ENCODE measurements around the gene DCAF11.

Gene DCAF11

GRCh38 chr14:24123424-24124417 is 9.1 kb downstream of the DCAF11 start:
- TF ChIP-seq, protein P1, sequence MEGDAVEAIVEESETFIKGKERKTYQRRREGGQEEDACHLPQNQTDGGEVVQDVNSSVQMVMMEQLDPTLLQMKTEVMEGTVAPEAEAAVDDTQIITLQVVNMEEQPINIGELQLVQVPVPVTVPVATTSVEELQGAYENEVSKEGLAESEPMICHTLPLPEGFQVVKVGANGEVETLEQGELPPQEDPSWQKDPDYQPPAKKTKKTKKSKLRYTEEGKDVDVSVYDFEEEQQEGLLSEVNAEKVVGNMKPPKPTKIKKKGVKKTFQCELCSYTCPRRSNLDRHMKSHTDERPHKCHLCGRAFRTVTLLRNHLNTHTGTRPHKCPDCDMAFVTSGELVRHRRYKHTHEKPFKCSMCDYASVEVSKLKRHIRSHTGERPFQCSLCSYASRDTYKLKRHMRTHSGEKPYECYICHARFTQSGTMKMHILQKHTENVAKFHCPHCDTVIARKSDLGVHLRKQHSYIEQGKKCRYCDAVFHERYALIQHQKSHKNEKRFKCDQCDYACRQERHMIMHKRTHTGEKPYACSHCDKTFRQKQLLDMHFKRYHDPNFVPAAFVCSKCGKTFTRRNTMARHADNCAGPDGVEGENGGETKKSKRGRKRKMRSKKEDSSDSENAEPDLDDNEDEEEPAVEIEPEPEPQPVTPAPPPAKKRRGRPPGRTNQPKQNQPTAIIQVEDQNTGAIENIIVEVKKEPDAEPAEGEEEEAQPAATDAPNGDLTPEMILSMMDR (conservative IDR thresholded peaks at IDR 0.05; ENCODE audit: low read depth, low read length) = no peak
- no peak overlapping the region for H3K4me3 ChIP-seq (ENCODE audit: low read length)
- no peak for DNase-seq (ENCODE audit: low read depth)

DNA sequence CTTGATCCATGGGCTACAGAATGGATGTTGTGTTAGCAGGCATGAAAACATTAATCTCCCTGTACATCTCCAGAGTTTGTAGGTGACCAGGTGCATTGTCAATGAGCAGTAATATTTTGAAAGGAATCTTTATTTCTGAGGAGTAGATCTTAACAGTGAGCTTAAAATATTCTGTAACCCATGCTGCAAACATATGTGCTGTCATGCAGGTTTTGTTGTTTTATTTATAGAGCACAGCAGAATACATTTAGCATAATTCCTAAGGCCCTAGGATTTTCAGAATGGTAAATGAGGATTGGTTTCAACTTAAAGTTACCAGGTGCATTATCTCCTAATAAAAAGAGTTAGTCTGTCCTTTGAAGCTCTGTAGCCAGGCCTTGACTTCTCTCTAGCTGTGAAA is 12.4 kb downstream of the DCAF11 start:
- no peak for DNase-seq (ENCODE audit: low read depth)
- no peak overlapping the region for H3K4me3 ChIP-seq (ENCODE audit: low read length)
- TF ChIP-seq, protein P1 (conservative IDR thresholded peaks at IDR 0.05; ENCODE audit: low read depth, low read length) = no peak

DNA sequence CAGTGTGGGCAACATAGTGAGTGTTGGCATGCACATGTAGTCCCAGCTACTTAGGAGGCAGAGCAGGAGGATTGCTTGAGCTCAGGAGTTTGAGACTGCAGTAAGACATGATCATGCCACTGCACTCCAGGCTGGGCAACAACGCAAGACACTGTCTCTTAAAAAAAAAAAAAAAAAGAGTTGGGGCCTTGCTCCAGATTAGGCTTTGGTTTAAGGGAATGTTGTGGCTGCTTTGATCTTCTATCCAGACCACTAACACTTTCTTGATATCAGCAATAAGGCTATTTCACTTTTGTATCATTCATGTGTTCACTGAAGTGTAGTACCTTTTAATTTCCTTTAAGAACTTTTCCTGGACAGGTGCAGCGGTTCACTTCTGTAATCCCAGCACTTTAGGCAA is 13.1 kb downstream of the DCAF11 start:
- TF ChIP-seq, protein P1 (conservative IDR thresholded peaks at IDR 0.05; ENCODE audit: low read depth, low read length) = no peak
- no peak overlapping the region for H3K4me3 ChIP-seq (ENCODE audit: low read length)
- DNase-seq (ENCODE audit: low read depth) = no peak

- no peak overlapping the region for H3K4me3 ChIP-seq (ENCODE audit: low read length)
- no peak for DNase-seq (ENCODE audit: low read depth)
- TF ChIP-seq, protein P1 (conservative IDR thresholded peaks at IDR 0.05; ENCODE audit: low read depth, low read length) = no peak
Measured at GRCh38 chr14:24129410-24129998, 14.9 kb downstream of the DCAF11 start.

DNA sequence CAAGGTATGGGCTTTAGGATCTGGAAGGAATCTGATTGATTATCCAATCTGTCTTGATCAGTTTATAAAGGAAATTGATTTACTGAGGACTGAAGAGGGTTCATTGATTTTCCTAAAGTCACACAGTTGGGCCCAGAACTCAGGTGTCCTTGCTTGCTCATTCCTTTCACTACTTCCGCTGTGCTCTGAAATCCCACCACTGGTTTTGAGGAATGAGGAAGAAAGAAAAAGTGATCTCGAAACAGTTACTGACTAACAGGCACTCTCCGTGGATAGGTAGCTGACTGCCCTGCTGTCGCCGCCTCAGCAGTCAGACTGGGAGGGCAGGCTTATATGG is 15.8 kb downstream of the DCAF11 start, which contains the start of gene FITM1:
Gene FITM1, plus strand, starts transcription at position 280 of the 337 bp plus-strand sequence. CDS start 905 bp downstream, outside the sequence.
- no peak for DNase-seq (ENCODE audit: low read depth)
- no peak within 1 kb of the TSS for H3K4me3 ChIP-seq (ENCODE audit: low read length)
- TF ChIP-seq, protein P1 (conservative IDR thresholded peaks at IDR 0.05; ENCODE audit: low read depth, low read length) = no peak

DNA sequence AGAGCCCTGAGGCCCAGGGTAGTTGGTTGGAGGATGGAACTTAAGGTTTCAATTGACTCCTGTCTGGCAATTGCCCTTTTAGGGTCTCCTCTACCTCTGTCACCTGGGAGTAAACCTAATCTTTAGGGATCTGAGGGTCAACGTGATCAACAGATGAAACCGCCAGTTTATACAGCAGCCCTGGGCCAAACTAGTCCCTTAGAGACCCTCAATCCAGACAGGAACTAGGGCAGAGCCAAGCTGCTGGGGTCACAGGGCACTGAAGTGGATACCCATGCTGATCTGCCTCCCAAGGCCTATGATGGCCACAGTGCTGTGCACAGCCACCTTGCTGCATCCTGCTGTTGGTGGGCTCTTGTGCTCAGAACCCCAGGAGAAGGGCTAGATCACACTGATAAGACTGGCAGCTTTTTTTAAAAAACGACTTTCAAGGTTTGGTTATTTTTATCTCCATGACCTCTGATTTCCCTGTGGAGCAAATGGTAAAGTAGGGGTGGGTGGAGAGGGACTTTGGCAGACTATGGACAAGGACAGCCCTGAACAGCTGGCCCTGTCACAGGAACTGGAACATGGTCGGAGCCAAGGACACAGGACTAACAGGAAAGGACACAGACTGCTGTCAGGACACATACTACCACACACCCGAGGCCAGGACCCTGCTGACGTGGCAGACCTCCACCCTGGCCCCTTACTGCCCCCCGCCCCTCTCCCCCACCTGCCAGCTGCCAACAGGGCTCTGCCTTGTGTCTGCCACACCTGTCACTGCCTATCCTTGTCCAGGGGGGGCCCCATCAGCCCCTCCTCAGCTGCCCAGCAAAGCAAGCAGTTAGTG is 16.4 kb downstream of the DCAF11 start:
- DNase-seq (ENCODE audit: low read depth) = no peak
- H3K4me3 ChIP-seq (ENCODE audit: low read length) = no peak overlapping the region
- TF ChIP-seq, protein P1 (conservative IDR thresholded peaks at IDR 0.05; ENCODE audit: low read depth, low read length) = no peak
